Naive thymus-derived CD4-positive, alpha-beta T cell (primary cell): ENCODE results near the gene SNUPN. TPM values are rescaled to one million over a fixed set of nuclear protein-coding genes. Genes with fewer than 3 reads are reported as not detected.
A peak's percentile ranks its signal among the peaks of the same experiment; 100 is the strongest.
"Not testable (repeated sequence)": the region's sequence is repeated elsewhere in the genome, so short reads cannot be mapped to it uniquely, and the experiment has no call there.

Experiments used
- ATAC-seq: fragments of 150-1000 bp; cut with Tn5 transposase; 2 replicates; pipeline ENCODE4 v1.10.0; 2021; ENCODE audit warnings: mild to moderate bottlenecking, moderate library complexity
- CTCF ChIA-PET: fragments of 350-600 bp; sonication (Branson Sonifier 250); formaldehyde crosslinking; loops from one replicate; lab custom pipeline; 2021; ENCODE audit warnings: antibody characterized with exemption; lab: Charles Lee
- POLR2A ChIA-PET: fragments of 350-600 bp; sonication (Branson Sonifier 250); formaldehyde crosslinking; loops from one replicate; lab custom pipeline; 2021; ENCODE audit warnings: antibody characterized with exemption, inconsistent platforms; lab: Charles Lee
- DNase-seq, 9 donors: peaks; one replicate each; pipeline versions ENCODE4 v3.0.0 to v3.0.0-alpha.2; 2020 to 2022; ENCODE audit warnings: mixed read lengths in 1 of 9
- H3K27ac ChIP-seq: one replicate; pipeline ENCODE4 v1.7.0; 2013; ENCODE audit warnings: mild to moderate bottlenecking, low read depth, low read length, moderate library complexity
- H3K27me3 ChIP-seq, 2 donors: one replicate each; pipeline ENCODE4 v1.7.0; 2013; ENCODE audit warnings: low read length in 2 of 2, mild to moderate bottlenecking in 2 of 2, moderate library complexity in 2 of 2; ENCODE audit not compliant: control insufficient read depth in 2 of 2, insufficient read depth in 2 of 2
- H3K36me3 ChIP-seq, 3 experiments: 1 replicate in 2 of 3; 2 replicates in 1 of 3; pipeline ENCODE4 v1.7.0; 2013; ENCODE audit warnings: low read length in 3 of 3, mild to moderate bottlenecking in 3 of 3, moderate library complexity in 1 of 3; ENCODE audit not compliant: insufficient read depth in 3 of 3, control insufficient read depth in 2 of 3
- H3K4me1 ChIP-seq, 2 donors: one replicate each; pipeline ENCODE4 v1.7.0; 2013; ENCODE audit warnings: low read length in 2 of 2, mild to moderate bottlenecking in 2 of 2, moderate library complexity in 1 of 2; ENCODE audit not compliant: control insufficient read depth in 2 of 2, insufficient read depth in 2 of 2
- H3K4me3 ChIP-seq: 2 replicates; pipeline ENCODE4 v1.7.0; 2013; ENCODE audit warnings: mild to moderate bottlenecking, low read length
- H3K9me3 ChIP-seq, 3 experiments: 1 replicate in 2 of 3; 2 replicates in 1 of 3; pipeline ENCODE4 v1.7.0; 2013; ENCODE audit warnings: low read length in 3 of 3; ENCODE audit not compliant: control insufficient read depth in 2 of 3
- H3K27ac Mint-ChIP-seq, 9 donors: one replicate each; pipeline ENCODE4 v1.8.0; 2020 to 2022; ENCODE audit warnings: mixed read lengths in 9 of 9, mild to moderate bottlenecking in 8 of 9, moderate library complexity in 5 of 9, inconsistent platforms in 2 of 9
- H3K27me3 Mint-ChIP-seq, 5 donors: one replicate each; pipeline ENCODE4 v1.8.0; 2021 to 2022; ENCODE audit warnings: mixed read lengths in 5 of 5, mild to moderate bottlenecking in 1 of 5
- H3K36me3 Mint-ChIP-seq, 5 donors: one replicate each; pipeline ENCODE4 v1.8.0; 2020 to 2022; ENCODE audit warnings: mixed read lengths in 5 of 5, mild to moderate bottlenecking in 3 of 5, inconsistent platforms in 1 of 5
- H3K4me1 Mint-ChIP-seq, 7 donors: one replicate each; pipeline ENCODE4 v1.8.0; 2020 to 2022; ENCODE audit warnings: mixed read lengths in 7 of 7, mild to moderate bottlenecking in 3 of 7, inconsistent platforms in 1 of 7
- H3K4me3 Mint-ChIP-seq, 10 donors: one replicate each; pipeline ENCODE4 v1.8.0; 2020 to 2022; ENCODE audit warnings: mild to moderate bottlenecking in 10 of 10, mixed read lengths in 10 of 10, moderate library complexity in 6 of 10, inconsistent platforms in 2 of 10
- H3K9me3 Mint-ChIP-seq, 11 donors: one replicate each; pipeline ENCODE4 v1.8.0; 2020 to 2022; ENCODE audit warnings: mixed read lengths in 11 of 11, mild to moderate bottlenecking in 4 of 11, inconsistent platforms in 1 of 11, moderate library complexity in 1 of 11
- intact Hi-C, 2 donors: fragments of 100-400 bp; cut with micrococcal nuclease; formaldehyde crosslinking; loops; one replicate each; pipeline ENCODE4 v1.15.1; 2023
- polyA plus RNA-seq, 2 donors: library from polyadenylated mRNA; unstranded; fragments of 300-500 nt; fragmentation: Illumina TruSeq; gene quantifications; one replicate each; pipeline ENCODE4 v1.2.3, GENCODE V29; 2021
- total RNA-seq, 6 experiments: library from RNA in 5 of 6; stranded (reverse) in 5 of 6; gene quantifications; 1 replicate in 5 of 6; 2 replicates in 1 of 6; pipeline ENCODE4 v1.2.3 and lab custom pipeline; 2021 to 2026

SNUPN gene
- total and polyA plus RNA-seq, 7 experiments from 2014 or later = 16.5 to 51.5 (median 22.6) TPM

DNA sequence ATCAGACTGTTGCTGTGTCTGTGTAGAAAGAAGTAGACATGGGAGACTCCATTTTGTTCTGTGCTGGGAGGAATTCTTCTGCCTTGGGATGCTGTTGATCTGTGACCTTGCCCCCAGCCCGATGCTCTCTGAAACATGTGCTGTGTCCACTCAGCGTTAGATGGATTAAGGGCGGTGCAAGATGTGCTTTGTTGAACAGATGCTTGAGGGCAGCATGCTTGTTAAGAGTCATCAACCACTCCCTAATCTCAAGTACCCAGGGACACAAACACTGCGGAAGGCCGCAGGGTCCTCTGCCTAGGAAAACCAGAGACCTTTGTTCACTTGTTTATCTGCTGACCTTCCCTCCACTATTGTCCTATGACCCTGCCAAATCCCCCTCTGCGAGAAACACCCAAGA lies 66.2 kb downstream of the SNUPN start:
- H3K4me3 ChIP-seq, intact Hi-C loops, H3K9me3 Mint-ChIP-seq, CTCF ChIA-PET, H3K36me3 Mint-ChIP-seq, H3K27me3 Mint-ChIP-seq, H3K4me1 Mint-ChIP-seq, POLR2A ChIA-PET, H3K4me1 ChIP-seq, H3K27ac Mint-ChIP-seq, H3K27ac ChIP-seq, H3K27me3 ChIP-seq, DNase-seq, H3K36me3 ChIP-seq, H3K9me3 ChIP-seq, ATAC-seq: not testable (repeated sequence)
- peak overlapping the region in 1 of 10 donors; percentile 56 for H3K4me3 Mint-ChIP-seq

DNA sequence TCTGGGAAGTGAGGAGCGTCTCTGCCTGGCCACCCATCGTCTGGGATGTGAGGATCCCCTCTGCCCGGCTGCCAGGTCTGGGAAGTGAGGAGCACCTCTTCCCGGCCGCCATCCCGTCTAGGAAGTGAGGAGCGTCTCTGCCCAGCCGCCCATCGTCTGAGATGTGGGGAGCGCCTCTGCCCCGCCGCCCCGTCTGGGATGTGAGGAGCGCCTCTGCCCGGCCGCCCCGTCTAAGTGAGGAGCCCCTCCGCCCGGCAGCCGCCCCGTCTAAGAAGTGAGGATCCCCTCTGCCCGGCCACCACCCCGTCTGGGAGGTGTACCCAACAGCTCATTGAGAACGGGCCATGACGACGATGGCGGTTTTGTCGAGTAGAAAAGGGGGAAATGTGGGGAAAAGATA lies 66.6 kb downstream of the SNUPN start:
- H3K4me3 Mint-ChIP-seq, intact Hi-C loops, H3K9me3 ChIP-seq, H3K36me3 ChIP-seq, H3K27ac Mint-ChIP-seq, H3K9me3 Mint-ChIP-seq, POLR2A ChIA-PET, H3K27me3 Mint-ChIP-seq, ATAC-seq, DNase-seq, H3K4me1 ChIP-seq, CTCF ChIA-PET, H3K27me3 ChIP-seq, H3K36me3 Mint-ChIP-seq, H3K4me1 Mint-ChIP-seq, H3K27ac ChIP-seq, H3K4me3 ChIP-seq: not testable (repeated sequence)

DNA sequence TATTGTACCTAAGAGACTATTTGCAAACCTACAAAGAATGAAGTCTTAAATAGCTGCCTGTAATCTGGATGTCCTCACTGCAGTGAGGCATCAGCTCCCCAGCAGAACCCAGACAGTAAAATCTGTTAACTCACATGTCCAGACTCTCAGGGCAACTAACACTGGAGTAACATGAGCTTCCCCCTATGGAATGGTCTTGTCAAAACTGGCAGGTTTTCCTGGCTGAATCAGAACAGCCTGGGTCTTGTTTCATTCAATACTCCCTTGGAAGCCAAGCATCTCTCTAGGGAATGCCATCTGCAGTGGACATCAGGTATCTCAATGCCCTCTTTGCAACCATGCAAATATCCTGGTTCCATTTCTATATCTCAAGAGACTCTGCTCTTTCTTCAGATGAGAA lies 70.8 kb downstream of the SNUPN start:
- POLR2A ChIA-PET = interaction anchor here (0.6 kb wide), 1 partner anchor 123 kb away, joined by 3 read pairs; no protein-coding TSS in a partner anchor
- H3K4me3 Mint-ChIP-seq = no peak overlapping the region
- intact Hi-C loops = no loop called here

DNA sequence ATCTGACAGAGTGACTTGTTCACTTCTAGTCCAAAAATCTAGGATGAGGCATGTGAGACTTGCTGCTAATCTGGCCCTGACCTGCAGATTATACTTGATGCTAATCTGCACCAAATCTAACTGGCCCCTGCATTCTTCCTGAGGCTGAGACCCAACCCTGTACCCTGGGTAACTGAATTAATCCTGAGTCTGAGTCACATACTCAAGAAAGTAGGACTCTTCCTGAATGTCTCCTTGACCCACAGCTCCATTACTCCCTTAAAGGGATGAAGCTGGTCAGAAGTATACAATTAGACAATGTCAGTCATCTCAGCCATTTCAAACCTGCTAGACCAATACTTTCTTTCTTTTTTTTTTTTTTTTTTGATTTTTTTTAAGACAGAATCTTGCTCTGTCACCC lies 71.9 kb downstream of the SNUPN start:
- POLR2A ChIA-PET = interaction anchor here (0.6 kb wide), 1 partner anchor 11 kb away, joined by 3 read pairs; no protein-coding TSS in a partner anchor
- ATAC-seq (no peak), DNase-seq (no peak)
- no peaks in the 10 kb centered on the region for H3K9me3 Mint-ChIP-seq
- intact Hi-C loops = no loop called here
- no peaks in the 10 kb centered on the region for H3K9me3 ChIP-seq
- peaks cover 0 to 11% (median 7%) of the 10 kb centered on the region in 7 donors for H3K4me1 Mint-ChIP-seq
- H3K27me3 Mint-ChIP-seq = no peaks in the 10 kb centered on the region
- no peak overlapping the region for H3K4me3 ChIP-seq
- H3K4me3 Mint-ChIP-seq = no peak overlapping the region
- no peaks in the 10 kb centered on the region for H3K27me3 ChIP-seq
- H3K27ac ChIP-seq = no peak overlapping the region
- no peaks in the 10 kb centered on the region for H3K4me1 ChIP-seq
- CTCF ChIA-PET = no interaction called here
- peaks cover 0 to 10% (median 0%) of the 10 kb centered on the region in 5 donors for H3K36me3 Mint-ChIP-seq
- H3K36me3 ChIP-seq = no peaks in the 10 kb centered on the region
- H3K27ac Mint-ChIP-seq = peak overlapping the region in 1 of 9 donors; percentile 64

More for the DNA sequence above, 70.8 kb downstream of the SNUPN start:
- H3K36me3 ChIP-seq = no peaks in the 10 kb centered on the region
- H3K27ac ChIP-seq = no peak overlapping the region
- no peak for ATAC-seq
- peaks cover 0 to 10% (median 7%) of the 10 kb centered on the region in 7 donors for H3K4me1 Mint-ChIP-seq
- H3K4me1 ChIP-seq = no peaks in the 10 kb centered on the region
- no peaks in the 10 kb centered on the region for H3K9me3 Mint-ChIP-seq
- H3K4me3 ChIP-seq = no peak overlapping the region
- no peaks in the 10 kb centered on the region for H3K9me3 ChIP-seq
- H3K27me3 ChIP-seq = no peaks in the 10 kb centered on the region
- no peak for DNase-seq
- H3K27me3 Mint-ChIP-seq = no peaks in the 10 kb centered on the region
- H3K36me3 Mint-ChIP-seq = peaks cover 0 to 8% (median 0%) of the 10 kb centered on the region in 5 donors
- no peak overlapping the region for H3K27ac Mint-ChIP-seq
- CTCF ChIA-PET = interaction anchor here (0.7 kb wide), 1 partner anchor 75 kb away, joined by 3 read pairs; no protein-coding TSS in a partner anchor

DNA sequence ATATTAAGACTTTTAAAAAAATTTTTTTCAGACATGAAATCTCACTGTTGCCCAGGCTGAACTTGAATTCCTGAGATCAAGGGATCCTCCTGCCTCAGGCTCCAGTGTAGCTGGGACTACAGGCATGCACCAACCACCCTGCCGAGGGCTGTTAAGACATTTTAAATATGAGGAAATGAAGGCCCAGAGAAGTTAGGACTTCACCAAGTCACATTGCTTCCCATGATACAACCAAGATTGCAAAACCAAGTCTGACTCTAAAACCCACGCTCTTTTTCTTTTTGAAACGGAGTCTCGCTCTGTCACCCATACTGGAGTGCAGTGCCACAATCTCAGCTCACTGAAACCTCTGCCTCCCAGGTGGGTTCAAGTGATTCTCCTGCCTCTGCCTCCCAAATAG lies 74.4 kb downstream of the SNUPN start:
- Mint-ChIP-seq H3K9me3 (no peaks in the 10 kb centered on the region), H3K27ac (peak overlapping the region in 1 of 9 donors; percentile 26), H3K4me3 (no peak overlapping the region), H3K27me3 (no peaks in the 10 kb centered on the region), H3K36me3 (peaks cover 0 to 6% (median 0%) of the 10 kb centered on the region in 5 donors), H3K4me1 (peaks cover 0 to 13% (median 5%) of the 10 kb centered on the region in 7 donors)
- H3K4me3 ChIP-seq = no peak overlapping the region
- H3K4me1 ChIP-seq = no peaks in the 10 kb centered on the region
- H3K36me3 ChIP-seq = no peaks in the 10 kb centered on the region
- no peaks in the 10 kb centered on the region for H3K27me3 ChIP-seq
- ATAC-seq = peak; percentile 57
- DNase-seq = no peak
- no peak overlapping the region for H3K27ac ChIP-seq
- CTCF ChIA-PET = no interaction called here
- H3K9me3 ChIP-seq = no peaks in the 10 kb centered on the region
- POLR2A ChIA-PET = no interaction called here
- intact Hi-C loops = no loop called here

Other genes starting within 250 kb of the SNUPN start
- gene SIN3A, start 174.0 kb downstream of the SNUPN start, total RNA-seq = 100 to 1,000 TPM; 115 to 139 (median 130) TPM
- gene SIN3A, start 174.0 kb downstream of the SNUPN start, polyA plus RNA-seq = 10 to 100 TPM; 18.0 to 22.2 TPM
- gene PTPN9, start 46.4 kb downstream of the SNUPN start, total RNA-seq = 10 to 100 TPM; 11.2 to 35.6 (median 15.7) TPM
- 10 to 100 TPM; 14.3 to 20.7 TPM for gene PTPN9, start 46.4 kb downstream of the SNUPN start, polyA plus RNA-seq
- gene IMP3, start 14.5 kb upstream of the SNUPN start, total RNA-seq = 100 to 1,000 TPM in 1 of 5 experiments, 10 to 100 TPM in 4; 32.3 to 100 (median 89.5) TPM
- gene IMP3, start 14.5 kb upstream of the SNUPN start, polyA plus RNA-seq = 100 to 1,000 TPM; 232 to 325 TPM
- 1 to 10 TPM in 4 of 5 experiments, under 1 TPM in 1; 0.94 to 3.4 (median 1.4) TPM for gene SNX33, start 22.2 kb upstream of the SNUPN start, total RNA-seq
- under 1 TPM; 0.13 to 0.22 TPM for gene SNX33, start 22.2 kb upstream of the SNUPN start, polyA plus RNA-seq
- not detected for gene CSPG4, start 87.1 kb upstream of the SNUPN start, total RNA-seq
- gene CSPG4, start 87.1 kb upstream of the SNUPN start, polyA plus RNA-seq = not detected
- gene UBE2Q2, start 217.7 kb upstream of the SNUPN start, total RNA-seq = 10 to 100 TPM; 28.2 to 32.1 (median 28.8) TPM
- 10 to 100 TPM; 27.7 to 30.5 TPM for gene UBE2Q2, start 217.7 kb upstream of the SNUPN start, polyA plus RNA-seq